ENCODE results near the gene TRAPPC5.

Gene TRAPPC5

DNA sequence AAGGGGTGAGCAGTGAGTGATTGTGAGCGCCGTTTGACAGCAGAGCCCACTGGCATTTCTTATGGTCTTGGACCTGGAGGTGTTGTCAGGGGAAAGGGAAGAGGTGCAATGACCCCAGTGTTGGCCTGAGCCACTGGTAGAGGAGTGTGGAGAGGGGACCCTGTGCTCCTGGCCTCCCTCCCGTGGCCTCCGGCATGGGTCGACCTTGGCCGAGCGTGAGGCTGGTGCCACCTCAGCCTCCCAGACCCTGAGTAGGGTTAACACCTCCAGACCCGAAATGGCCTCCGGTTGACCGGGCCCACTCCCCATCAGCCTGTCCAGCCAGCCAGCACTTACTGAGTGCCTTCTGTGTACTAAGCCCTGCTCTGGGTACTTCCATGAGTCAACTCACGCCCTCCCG lies 6.5 kb downstream of the TRAPPC5 start:
- Histone ChIP-seq H3K4me2 (ENCODE audit: low read length) (no peak overlapping the region), H3K27me3 (ENCODE audit: low read depth, low read length) (0 out of 2 replicates have a peak, but pooled peaks cover 6% of the 10 kb centered on the region), H3K9ac (ENCODE audit: low read length) (no peak overlapping the region), H3K36me3 (replicated peaks; ENCODE audit: low read depth, low read length) (peaks cover 11% of the 10 kb centered on the region), H3K4me3 (ENCODE audit: low read length) (no peak overlapping the region), H3K27ac (ENCODE audit: low read length) (no peak overlapping the region), H3K79me2 (ENCODE audit: low read length) (peaks cover under 1% of the 10 kb centered on the region; the same call in 1 of the 2 replicates), H2AFZ (ENCODE audit: low read depth, low read length) (no peak overlapping the region), H3K4me1 (ENCODE audit: low read length) (no peaks in the 10 kb centered on the region), H3K9me3 (ENCODE audit: insufficient read depth, low read length) (no peaks in the 10 kb centered on the region), H4K20me1 (ENCODE audit: insufficient read depth, low read length) (no peaks in the 10 kb centered on the region)
- TF ChIP-seq EZH2phosphoT487 (IDR thresholded peaks at IDR 0.05; ENCODE audit: low read depth): no peak

GRCh38 chr19:7689165-7689564 lies 8.5 kb downstream of the TRAPPC5 start:
- Histone ChIP-seq H3K27me3 (ENCODE audit: low read depth, low read length) (peaks cover 15% of the 10 kb centered on the region; the same call in 1 of the 2 replicates), H3K9ac (ENCODE audit: low read length) (no peak overlapping the region), H3K79me2 (ENCODE audit: low read length) (no peaks in the 10 kb centered on the region), H3K4me1 (ENCODE audit: low read length) (peaks cover 2% of the 10 kb centered on the region), H2AFZ (ENCODE audit: low read depth, low read length) (no peak overlapping the region), H3K4me3 (ENCODE audit: low read length) (no peak overlapping the region), H3K36me3 (replicated peaks; ENCODE audit: low read depth, low read length) (no peaks in the 10 kb centered on the region), H3K4me2 (ENCODE audit: low read length) (no peak overlapping the region), H3K27ac (ENCODE audit: low read length) (no peak overlapping the region), H3K9me3 (ENCODE audit: insufficient read depth, low read length) (no peaks in the 10 kb centered on the region), H4K20me1 (ENCODE audit: insufficient read depth, low read length) (no peaks in the 10 kb centered on the region)
- TF ChIP-seq EZH2phosphoT487 (IDR thresholded peaks at IDR 0.05; ENCODE audit: low read depth): no peak
- no peak for TF ChIP-seq CTCF (IDR thresholded peaks at IDR 0.05; ENCODE audit: low read depth, low read length)

GRCh38 chr19:7690779-7691258 lies 10.2 kb downstream of the TRAPPC5 start:
- TF ChIP-seq CTCF (IDR thresholded peaks at IDR 0.05; ENCODE audit: low read depth, low read length): no peak
- TF ChIP-seq EZH2phosphoT487 (IDR thresholded peaks at IDR 0.05; ENCODE audit: low read depth): no peak
- Histone ChIP-seq H3K36me3 (replicated peaks; ENCODE audit: low read depth, low read length) (no peaks in the 10 kb centered on the region), H3K9me3 (ENCODE audit: insufficient read depth, low read length) (no peaks in the 10 kb centered on the region), H3K27ac (ENCODE audit: low read length) (no peak overlapping the region), H2AFZ (ENCODE audit: low read depth, low read length) (no peak overlapping the region), H3K4me2 (ENCODE audit: low read length) (no peak overlapping the region), H3K79me2 (ENCODE audit: low read length) (no peaks in the 10 kb centered on the region), H3K4me3 (ENCODE audit: low read length) (no peak overlapping the region), H4K20me1 (ENCODE audit: insufficient read depth, low read length) (no peaks in the 10 kb centered on the region), H3K27me3 (ENCODE audit: low read depth, low read length) (peaks cover 15% of the 10 kb centered on the region; the same call in 1 of the 2 replicates), H3K9ac (ENCODE audit: low read length) (no peak overlapping the region), H3K4me1 (ENCODE audit: low read length) (peaks cover 13% of the 10 kb centered on the region)

DNA sequence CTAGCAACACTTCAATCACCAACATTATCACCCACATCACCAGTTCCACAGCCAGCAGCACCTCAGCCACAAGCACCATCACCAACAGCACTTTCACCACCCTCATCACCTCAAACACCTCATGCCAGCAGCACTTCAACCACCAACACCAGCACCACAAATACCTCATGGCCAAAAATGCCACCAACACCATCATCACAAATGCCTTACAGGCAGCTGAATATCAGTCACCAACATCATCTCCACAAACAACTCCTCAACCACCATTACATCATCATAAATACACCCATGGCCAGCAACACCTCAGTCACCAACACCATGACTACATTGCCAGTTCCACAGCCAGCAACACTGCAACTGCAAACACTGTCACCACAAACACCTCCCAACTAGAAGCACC lies 10.9 kb downstream of the TRAPPC5 start:
- no peaks in the 10 kb centered on the region for H3K79me2 ChIP-seq (ENCODE audit: low read length)
- H4K20me1 ChIP-seq (ENCODE audit: insufficient read depth, low read length): no peaks in the 10 kb centered on the region
- no peak overlapping the region for H3K4me2 ChIP-seq (ENCODE audit: low read length)
- peaks cover 13% of the 10 kb centered on the region for H3K4me1 ChIP-seq (ENCODE audit: low read length)
- peaks cover 15% of the 10 kb centered on the region; the same call in 1 of the 2 replicates for H3K27me3 ChIP-seq (ENCODE audit: low read depth, low read length)
- no peak overlapping the region for H3K4me3 ChIP-seq (ENCODE audit: low read length)
- no peak overlapping the region for H3K9ac ChIP-seq (ENCODE audit: low read length)
- no peak overlapping the region for H2AFZ ChIP-seq (ENCODE audit: low read depth, low read length)
- H3K36me3 ChIP-seq (replicated peaks; ENCODE audit: low read depth, low read length): no peaks in the 10 kb centered on the region
- H3K9me3 ChIP-seq (ENCODE audit: insufficient read depth, low read length): no peaks in the 10 kb centered on the region
- no peak overlapping the region for H3K27ac ChIP-seq (ENCODE audit: low read length)
- no peak for TF ChIP-seq EZH2phosphoT487 (IDR thresholded peaks at IDR 0.05; ENCODE audit: low read depth)
- TF ChIP-seq CTCF (IDR thresholded peaks at IDR 0.05; ENCODE audit: low read depth, low read length): no peak

All from OCI-LY3 (cell line).